ENCODE results near the gene BBC3.

Gene BBC3

GRCh38 chr19:47203254-47203653 lies 27.7 kb downstream of the BBC3 start:
- DNase-seq (ENCODE audit: insufficient read length, low spot score) (no peak), FAIRE-seq (no peak)

DNA sequence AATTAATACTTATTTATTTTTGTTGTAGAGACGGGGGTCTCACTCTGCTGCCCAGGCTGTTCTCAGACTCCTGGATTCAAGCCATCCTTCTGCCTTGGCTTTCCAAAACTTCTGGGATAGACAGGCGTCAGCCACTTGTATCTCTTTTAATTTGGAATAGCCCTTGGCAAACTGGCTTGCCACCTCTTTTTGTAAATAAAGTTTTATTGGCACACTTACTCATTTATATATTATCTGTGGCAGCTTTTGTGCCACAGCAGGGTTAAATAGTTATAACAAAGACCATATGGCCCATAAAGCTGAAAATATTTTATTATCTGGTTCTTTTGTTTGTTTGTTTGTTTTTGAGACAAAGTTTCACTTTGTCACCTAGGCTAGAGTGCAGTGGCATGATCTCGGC lies 30.5 kb downstream of the BBC3 start:
- FAIRE-seq (no peak), DNase-seq (ENCODE audit: insufficient read length, low spot score) (no peak)

DNA sequence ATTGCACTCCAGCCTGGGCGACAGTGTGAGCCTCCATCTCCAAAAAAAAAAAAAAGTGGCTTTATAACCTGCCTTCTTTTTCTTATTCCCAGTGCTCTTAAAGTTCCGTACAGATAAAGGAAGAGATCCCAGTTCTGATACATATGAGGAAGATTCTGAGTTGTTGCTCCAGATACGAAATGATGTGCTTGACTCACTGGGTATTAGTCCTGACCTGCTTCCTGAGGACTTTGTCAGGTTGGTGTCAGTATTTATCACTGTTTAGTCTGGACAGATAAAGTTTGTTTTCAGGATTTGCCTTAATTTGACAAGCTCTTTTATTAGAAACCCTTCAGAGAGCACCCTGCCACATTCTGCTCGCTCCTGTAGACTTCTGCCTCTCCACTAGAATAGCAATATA lies 33.9 kb downstream of the BBC3 start:
- no peak for FAIRE-seq
- DNase-seq (ENCODE audit: insufficient read length, low spot score): no peak

DNA sequence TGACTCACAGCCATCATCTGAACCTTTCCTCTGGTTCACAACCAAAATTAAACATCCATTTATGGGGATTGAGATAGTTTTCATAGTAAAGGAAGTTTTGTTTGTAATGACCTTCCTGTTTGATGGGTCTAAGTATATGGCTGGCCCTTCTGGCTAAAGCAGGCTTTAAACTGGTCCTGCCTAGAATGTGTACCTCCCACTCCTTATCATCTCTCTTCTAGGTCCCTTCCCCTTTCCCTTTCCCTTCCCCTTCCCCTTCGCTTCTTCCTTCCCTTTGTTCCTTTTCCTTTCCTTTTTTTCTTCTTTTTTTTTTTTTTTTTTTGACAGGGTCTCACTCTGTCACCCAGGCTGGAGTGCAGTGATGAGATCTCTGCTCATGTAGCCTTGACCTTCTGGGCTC lies 35.6 kb downstream of the BBC3 start:
- FAIRE-seq (no peak), DNase-seq (ENCODE audit: insufficient read length, low spot score) (no peak)

GRCh38 chr19:47190167-47190727 lies 40.8 kb downstream of the BBC3 start:
- DNase-seq (ENCODE audit: insufficient read length, low spot score): no peak
- no peak for FAIRE-seq

DNA sequence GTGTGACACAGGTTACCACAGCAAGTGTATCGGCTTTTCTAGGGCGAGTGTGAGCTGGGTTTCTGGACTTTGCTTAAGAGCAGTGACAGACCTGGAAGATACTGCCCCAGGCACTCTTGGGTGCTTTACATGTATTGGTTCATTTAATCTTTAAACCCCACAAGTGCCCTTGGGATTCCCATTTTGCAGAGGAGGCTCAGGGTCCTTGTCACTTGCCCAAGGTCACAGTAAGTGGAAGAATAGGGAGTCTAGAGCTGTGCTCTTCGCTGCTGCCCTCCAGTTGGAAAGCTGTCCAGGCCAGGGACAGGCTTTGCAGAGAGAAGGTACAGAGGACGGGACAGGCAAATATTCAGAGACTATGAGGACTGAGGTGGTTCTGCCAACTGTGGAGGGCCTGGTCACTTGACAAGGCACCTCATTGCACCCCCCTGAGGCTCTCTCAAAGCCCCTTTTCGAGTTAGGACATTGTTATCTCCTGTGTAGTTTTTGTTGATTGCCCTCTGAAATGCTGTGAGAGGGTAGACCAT lies 42.4 kb downstream of the BBC3 start:
- DNase-seq (ENCODE audit: insufficient read length, low spot score): no peak
- no peak for FAIRE-seq

GRCh38 chr19:47187797-47188196 lies 43.2 kb downstream of the BBC3 start:
- no peak for FAIRE-seq
- DNase-seq (ENCODE audit: insufficient read length, low spot score): no peak

DNA sequence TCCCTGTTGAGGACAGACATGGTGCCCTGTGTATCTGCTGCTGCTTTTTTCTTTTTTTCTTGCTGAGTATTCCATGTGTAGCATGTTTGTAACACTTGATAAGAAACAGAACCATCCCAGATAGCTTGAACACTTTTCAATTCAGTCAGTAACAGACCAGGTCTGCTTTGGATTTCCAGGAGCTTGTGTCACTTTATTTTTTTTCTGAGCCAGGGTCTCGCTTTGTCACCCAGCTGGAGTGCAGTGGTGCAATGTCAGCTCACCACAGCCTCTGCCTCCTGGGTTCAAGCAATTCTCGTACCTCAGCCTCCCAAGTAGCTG lies 43.7 kb downstream of the BBC3 start:
- FAIRE-seq (no peak), DNase-seq (ENCODE audit: insufficient read length, low spot score) (no peak)

DNA sequence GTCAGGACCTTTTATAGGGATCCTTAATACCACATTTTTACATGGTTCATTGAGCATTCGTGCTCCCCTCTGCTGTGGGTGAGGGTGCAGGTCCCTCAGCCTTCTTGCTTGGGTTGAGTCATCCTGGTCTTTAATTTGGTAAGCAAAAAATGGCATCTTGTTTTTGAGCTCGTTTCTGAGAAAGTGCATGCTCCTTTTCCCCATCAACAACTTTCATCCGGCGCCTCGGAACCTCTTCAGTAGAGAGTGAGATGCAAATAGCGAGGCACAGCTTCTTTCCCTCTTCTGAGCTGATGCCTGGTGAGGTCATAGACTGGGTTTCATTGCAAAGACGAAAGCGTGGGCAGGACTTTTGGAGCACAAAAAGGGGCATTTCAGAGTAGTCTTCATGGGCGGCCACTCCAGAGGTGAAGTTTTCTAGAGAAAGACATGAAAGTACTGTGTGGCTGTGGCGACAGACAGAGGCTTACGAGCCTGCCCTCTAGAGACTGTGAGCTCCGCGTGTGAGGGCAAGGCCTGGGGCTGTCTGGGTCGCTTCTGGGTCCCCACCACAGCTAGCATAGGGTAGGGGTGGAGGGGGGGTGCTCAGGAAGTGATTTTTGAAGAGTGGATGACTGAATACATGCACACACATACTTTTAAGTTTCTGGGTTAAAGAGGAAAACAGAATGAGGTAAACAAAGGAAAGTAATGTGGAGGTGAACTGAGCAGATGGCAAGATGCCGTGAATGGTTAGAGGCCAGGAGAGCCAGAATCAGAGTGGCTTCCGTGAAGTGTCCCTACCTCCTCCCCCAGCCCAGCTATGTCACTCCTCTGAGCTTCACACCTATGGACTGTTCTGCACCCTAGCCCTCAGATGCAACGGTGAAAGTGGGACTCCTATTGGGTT lies 44.3 kb downstream of the BBC3 start:
- FAIRE-seq (peak; percentile 87), DNase-seq (ENCODE audit: insufficient read length, low spot score) (peak; percentile 69)

- DNase-seq (ENCODE audit: insufficient read length, low spot score): no peak
- FAIRE-seq: no peak
Measured at GRCh38 chr19:47183601-47184000, 47.4 kb downstream of the BBC3 start.

GRCh38 chr19:47179653-47180310 lies 51.2 kb downstream of the BBC3 start:
- no peak for DNase-seq (ENCODE audit: insufficient read length, low spot score)
- FAIRE-seq: no peak

- FAIRE-seq: no peak
Measured at GRCh38 chr19:47176627-47177090, 54.3 kb downstream of the BBC3 start.

DNA sequence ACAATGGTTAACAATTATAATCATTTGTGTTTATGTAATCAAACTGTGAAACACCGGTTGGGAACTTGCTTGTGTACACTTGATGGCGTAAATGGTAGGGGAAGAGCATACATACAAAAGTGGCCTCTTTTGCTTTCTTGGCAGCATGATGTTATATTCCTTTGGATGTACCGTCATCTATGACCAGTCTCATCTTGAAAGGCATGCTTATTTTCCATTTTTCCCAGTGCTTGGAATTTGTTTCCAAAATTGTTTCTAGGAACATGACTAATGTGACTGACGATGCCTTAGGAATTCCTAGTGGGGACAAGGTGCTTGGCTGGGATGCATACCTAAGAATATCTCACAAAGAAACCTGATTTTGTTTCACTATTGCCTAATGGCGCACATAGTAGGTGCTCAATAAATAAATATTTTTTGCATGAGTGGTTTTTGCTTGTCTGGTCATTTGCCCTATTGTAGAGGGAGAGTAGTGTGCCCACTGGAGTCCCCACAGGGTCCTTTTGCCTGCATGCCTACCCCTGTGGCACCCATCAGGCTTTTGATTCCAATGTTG lies 54.9 kb downstream of the BBC3 start:
- no peak for FAIRE-seq

More at GRCh38 chr19:47176627-47177090, 54.3 kb downstream of the BBC3 start:
- DNase-seq (ENCODE audit: insufficient read length, low spot score): no peak

DNA sequence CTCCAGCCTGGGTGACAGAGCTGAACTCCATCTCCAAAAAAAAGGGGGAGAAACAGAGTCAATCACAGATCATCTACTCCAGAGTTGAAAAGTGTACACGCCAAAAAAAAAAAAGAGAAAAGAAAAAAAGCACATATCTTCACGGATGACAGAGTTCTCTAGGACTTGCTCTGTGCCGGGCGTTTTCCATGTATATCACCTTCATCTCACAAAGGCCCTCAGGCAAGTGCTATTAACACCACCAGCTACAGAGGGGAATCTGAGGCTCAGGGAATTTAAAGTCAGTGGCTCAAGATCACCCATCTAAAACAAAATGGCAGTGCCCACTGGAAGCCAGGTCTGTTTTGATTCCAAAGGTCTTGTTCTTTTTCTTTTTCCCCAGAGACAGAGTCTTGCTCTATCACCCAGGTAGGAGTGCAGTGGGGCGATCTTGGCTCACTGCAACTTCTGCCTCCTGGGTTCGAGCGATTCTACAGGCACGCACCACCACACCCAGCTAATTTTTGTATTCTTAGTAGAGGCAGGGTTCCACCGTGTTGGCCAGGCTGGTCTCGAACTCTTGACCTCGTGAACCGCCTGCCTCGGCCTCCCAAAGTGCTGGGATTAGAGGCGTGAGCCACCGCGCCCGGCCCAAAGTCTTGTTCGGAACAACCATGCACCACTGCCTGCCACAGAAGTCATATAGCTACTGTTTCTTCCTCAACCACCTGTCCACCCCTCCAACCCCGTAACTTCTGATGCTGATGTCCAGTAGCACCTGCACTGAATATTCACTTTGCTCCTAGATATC lies 58.1 kb downstream of the BBC3 start:
- FAIRE-seq: no peak
- no peak for DNase-seq (ENCODE audit: insufficient read length, low spot score)

More for the DNA sequence above, 54.9 kb downstream of the BBC3 start:
- no peak for DNase-seq (ENCODE audit: insufficient read length, low spot score)
